ENCODE measurements around the gene RAD51B.

The RAD51B gene

DNA sequence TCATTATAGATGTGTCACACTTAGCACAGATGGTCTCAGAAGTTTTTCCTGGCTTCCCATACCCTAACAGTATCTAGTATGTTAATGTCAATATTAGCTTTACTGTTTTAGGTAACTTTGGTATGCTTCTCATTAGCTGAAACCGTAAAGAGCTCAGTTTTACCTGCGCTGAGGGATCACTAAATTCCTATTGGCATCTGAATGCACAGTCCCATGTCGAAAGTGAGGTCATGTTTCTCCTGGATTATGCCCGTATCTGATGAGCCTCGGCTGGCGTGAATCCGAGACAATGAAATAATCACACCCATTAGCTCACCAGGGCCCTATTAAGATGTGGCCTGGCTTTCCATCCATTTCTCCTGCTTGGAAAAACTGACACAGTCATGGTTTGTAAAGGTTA, 555.1 kb downstream of the RAD51B start:
- FAIRE-seq = no peak

DNA sequence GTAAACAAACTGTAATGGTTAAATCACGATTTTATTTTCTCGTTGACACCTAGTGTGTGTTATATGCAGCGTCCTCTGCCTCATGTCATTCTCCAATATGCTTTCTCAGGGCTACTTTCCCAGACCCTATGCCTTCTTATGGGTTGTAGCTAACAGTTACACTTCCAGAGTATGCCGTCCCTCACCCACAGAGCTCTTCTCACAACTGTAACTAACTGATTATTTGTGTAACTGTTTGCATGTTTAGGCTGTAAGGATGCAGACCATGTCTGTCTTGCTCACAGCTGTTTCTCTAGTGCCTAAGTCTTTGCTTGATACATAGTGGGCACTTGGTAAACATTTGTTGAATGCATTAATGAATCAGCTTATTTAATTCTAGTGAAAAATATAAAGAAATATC, 555.8 kb downstream of the RAD51B start:
- FAIRE-seq = no peak

DNA sequence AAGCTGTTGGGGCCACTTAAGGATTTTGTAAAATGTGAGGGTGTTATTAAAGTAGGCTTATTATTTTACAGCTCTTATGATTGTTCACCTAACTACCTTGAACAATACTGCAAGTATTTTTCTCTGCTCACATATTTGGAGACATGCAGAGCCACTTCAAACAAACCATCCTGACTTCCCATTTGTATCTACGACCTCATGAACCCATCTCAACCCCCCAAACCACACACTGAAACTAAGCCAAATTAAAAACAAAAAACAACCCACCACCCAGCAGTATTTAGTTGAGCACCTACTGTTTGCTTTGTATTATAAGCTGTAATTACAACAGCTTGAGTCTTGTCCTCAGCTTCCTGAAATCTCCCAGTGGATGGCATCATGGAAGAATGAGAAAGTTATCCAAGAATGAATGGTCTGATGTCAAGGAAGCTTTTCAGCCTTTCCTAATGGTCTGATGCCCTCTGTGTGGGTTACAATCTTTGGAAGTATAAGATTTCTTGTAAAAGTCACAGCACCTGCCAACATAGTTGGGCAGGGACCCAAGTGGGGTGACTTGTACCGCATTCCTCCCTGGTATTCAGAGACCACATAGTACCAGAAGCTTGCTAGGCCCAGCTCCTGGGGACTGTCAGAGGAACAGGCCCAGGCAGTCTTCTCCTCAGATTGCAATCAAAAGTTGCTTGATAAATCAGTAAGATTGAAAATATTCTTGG, 556.6 kb downstream of the RAD51B start:
- FAIRE-seq = no peak

DNA sequence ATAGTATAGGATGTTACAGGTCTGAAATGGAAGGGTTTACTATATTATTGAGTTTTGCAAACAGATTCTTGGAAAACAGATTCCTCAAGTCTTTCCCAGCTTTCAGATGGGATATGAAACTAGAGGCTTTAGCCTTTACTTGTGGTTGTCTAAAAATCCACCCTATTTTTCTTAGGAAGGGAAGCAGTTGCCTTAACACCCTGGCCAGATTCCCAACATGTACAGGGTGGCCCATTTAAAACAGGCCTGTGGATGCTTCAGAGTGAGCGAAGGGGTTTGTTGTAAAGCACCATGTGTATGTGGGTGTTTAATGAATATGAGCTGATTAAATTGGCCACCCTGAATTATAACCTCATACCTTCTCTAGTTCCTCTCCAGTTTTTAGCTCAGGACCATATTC, 557.4 kb downstream of the RAD51B start:
- no peak for FAIRE-seq

DNA sequence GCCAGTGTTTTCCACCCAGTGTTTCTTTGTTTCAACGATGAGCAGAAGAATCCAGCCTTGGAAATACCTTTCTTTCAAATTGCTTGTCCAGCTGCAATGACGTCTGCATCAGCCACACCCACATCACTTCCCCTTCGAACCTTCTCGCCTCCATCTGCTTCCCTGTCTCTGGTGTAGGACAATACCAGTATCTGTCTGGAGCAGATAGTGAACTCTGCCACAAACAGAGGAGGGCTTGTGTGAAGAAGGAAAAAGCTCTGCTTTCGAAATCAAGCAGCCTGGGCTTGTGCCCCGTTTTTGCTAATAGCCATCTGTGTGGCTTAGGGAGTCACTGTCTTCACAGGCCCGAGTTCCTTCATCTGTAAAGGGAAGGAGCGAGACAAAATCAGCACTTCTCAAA, 557.9 kb downstream of the RAD51B start:
- no peak for FAIRE-seq

DNA sequence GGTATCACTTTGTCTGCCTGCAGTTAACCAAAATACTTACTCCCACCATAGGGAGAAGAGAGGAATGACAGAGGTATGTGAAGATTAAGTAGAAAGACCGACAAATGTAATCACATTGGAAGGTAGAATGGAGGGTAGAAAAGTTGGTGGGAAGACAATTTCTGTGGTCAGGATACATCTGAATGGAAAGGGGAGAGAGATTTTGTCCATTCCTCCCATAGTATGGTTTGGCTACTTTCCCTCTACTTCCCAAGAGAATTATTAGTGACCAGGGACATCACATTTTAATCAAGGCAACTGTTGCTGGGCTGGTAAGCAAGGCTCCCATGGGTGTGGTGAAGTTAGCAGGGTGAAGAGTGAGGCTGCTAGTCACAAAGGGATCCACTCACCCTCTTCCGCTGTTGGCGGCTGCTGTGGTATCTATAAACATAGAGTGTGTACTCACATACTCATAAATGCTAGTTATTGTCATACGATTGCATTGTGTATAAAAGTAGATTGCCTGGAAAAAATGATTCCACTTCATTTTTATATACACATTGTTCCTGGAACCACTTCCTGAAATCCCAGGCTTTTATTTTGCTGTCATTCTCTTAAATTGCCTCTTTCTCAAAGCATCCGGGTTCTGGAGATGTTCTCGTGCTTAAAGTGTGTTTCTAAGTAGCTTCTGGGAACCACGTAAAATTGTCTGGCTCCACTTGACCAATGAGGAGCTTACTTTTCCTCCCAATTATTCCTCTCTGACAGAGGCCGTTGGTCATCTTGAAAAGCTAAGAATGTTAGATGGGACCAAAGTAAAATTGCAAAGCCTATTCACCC, 560.1 kb downstream of the RAD51B start:
- FAIRE-seq = no peak

DNA sequence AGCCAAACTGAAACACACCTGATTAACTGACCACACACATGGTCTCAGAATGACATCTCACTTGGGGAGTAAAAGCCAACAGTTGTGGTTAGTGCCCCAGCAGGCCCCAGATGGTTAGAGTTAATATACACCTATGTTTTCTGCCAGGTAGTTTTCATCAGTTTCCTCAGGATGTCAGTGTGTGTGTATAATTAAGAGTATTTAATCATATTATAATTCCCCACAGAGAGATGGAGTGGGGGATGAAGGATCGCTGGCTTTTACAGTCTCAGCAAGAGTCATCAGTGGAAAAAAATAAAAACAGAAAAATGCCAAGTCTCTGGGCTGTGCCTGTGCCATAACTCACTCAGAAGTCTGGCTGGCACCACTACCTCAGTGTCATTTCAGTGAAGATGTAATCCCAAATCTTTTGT, 560.8 kb downstream of the RAD51B start:
- no peak for FAIRE-seq

DNA sequence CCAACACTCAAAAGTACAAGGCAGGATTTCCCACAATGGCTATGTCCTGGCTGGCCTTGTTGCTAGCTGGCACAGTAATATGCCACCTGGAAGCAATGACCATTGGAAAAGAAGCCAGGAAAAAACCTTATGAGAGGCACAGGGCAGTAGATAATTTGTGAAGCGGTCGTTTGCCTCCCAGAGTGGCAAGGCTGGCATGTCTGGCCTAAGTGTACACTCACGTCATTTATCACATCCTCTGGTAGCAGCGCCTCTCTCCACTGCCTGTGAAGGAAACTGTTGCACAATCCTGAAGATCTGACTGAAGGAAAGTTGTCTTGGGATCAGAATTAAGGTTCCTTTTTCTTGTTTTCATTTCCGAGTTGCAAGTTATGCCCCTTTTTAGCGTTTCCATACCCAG, 564.8 kb downstream of the RAD51B start:
- no peak for FAIRE-seq

DNA sequence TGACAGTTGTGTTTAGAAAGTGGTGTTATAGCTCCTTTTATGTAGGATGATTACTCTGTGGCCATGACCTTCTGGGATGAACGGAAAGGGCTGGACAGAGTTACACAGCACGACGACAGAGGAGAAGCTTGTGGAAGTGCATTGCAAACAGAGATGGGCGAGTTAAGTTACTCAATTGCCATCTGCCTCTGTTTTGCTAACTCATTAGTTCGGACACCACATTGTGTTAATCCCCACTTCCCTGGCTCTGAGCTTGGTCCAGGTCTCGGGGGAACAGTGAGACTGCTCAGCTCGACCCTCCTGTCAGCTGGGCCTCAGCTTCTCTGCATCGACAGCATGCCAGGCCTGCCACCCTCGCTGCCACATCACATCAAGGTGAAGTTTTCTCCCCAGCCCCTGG, 565.3 kb downstream of the RAD51B start:
- FAIRE-seq = no peak

DNA sequence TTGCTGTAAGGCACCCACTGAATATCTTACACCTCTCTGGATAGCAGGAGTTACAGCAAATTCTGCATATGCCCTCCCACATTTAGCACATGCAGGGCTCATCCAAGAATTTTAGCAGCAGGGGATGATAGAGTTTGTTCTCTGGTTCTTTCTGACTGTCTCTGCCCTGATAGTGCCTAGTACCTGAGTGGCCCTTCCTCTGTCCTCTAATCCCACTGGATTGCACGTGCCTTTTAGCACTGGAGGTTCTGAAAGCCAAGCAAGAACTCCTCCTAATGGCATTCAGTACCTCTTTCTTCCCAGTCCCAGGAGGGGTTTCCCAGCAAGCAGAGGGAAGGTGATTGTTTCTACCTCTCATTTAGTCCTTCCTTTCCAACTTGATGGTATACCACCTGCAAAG, 566.9 kb downstream of the RAD51B start:
- FAIRE-seq = no peak

DNA sequence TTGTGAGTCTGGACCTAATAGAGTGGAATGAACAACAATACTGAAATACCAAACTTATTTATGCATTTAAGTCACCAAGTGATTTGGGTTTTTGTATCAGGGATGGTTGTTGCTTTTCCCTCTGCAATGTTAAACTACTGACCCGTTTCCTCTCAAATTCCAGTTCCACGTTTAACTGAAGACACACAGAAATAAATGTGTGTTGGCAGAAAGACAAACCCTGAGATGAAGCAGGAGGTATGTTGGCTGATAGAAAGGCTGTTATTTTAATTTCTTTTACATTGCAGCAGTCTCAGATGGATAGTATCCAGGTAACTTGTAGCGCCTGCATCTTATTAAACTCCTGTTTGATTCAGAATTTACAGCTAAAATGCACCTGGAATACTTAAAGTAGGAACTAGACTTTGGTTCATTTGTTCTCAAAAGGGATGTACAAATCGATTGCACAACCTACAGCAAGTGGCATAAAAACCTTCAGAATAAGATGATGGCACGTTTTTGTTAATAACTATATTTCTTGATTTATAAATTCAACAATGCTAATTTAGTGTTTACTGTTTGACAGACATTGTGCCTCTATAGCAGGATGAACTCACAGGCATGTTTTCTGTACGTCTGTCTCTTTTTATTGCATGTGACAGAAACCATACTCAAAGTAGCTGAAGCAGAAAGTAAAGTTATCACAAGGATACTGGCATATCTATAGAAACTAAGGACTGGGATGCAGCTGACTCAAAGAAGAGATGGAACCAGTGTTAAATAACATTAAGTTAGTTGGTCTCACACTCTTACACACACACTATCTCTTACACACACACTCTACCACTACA, 567.6 kb downstream of the RAD51B start:
- no peak for FAIRE-seq

DNA sequence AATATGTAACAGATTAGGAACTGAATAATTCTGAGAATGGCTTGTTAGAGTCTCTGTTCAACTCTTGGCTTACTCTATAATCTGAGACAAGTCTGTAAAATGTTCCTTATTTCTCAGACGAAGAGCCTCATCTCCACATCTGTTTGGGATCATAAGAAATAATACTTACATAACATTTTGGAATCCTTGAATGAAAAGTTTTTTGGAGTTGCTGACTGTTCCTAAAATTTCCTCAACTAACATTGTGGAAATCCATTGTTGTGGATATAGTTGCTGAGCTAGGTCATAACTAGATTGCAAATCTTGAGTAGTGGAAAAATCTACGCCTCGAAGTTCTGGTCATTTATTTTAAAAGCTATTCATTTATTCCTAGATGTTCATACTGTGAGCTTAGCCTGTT, 570.4 kb downstream of the RAD51B start:
- no peak for FAIRE-seq

DNA sequence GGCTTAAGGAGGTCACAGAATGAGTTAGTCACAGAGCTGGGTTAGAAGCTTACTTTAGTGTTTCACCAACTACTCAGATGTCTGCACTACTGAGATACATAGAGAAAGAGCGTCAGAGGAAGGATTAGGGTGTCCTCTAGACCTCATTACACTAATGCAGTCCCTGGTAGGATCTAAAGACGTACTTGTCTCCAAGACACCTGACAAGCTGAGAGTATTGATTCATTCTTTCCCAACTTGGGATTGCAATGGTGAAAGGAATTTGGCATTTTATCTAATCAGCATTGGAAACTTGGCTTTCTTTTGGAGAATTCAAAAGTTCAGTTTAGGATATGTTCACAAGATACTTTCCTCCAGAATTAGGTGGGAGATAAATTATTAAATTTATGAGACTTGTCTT, 571.2 kb downstream of the RAD51B start:
- no peak for FAIRE-seq

DNA sequence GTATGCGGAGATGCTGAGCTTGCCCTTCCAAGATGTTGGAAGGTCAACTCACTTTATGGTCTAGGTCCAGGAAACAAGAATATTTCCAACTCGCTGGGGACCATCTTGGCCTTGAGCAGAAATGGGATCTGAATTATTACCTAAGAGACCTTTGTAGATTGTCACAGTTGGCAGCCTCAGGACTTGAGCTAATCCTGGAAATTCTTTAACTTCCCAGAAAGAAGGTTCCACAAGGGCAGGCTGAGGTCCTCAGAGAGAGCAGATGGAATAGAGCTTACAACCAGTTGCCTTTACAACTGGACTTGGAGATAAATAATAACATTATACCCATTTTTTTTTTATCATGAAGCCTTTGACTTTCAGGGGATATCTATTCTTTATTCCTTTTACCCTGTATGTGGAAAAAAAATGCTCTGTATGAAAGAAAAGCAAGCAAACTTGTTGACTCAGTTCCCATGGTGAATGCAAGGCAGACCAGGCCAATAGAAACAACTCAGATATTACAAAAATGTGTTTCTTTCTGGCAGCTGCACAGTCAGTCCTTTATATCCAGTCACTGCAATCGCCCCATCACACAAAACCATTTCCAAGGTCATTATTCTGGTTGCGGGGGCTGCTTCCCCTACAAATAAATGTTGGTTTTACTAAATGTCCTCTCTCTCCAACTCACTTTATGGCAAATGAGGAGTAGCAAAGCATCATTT, 571.9 kb downstream of the RAD51B start:
- no peak for FAIRE-seq

DNA sequence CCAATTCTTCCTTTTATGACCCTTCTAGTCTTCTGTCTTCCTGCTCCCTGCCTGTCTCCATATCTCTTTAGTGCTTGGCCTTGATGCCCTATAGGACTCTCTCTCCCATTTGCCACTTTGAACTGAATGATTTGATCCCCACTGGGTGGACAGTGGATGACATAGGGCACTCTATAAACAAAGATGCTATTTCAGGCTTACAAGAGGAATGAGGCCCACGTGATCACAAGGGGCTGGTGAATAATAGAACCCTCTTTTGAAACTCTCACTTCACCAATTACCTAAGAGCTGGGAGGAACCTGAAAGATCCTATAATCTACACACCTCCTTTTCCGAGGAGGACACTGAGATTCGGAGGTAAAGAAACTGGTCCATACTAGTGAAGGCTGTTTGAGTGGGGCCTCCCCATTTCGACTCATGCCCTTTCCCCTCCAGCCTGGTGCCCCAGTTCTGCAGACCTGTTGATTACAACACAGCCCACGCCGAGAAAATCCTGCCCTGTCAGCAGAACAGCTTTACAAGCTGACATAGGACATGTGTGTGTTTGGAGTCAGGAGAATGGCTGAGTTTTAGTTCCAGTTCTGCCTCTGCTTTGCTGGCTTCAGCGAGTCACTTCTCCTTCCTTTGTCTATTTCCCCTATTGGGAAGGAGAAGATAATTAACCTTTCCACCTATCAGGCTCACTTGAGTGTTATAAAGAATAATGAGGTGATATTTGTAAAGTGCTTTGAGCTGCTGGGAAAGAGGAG, 573.0 kb downstream of the RAD51B start:
- no peak for FAIRE-seq

DNA sequence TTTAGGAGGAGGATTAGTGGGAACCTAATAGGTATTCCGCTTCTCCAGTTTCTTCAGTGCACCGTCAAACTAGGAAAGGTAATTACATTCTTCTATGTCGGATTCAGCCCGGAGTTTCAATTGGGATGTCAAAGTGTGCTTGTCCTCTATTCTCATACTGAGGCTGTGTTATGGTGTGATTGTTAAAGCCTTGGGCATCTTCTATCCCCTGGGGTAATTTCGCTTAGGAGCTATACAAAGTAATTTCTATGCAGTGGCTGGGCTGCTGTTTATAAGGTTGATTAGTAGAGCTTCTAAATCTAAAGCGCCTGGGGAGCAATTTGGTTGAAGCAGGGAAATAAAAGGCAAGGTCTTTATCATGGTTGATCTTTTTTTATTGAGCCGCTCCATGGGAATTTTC, 573.7 kb downstream of the RAD51B start:
- FAIRE-seq = no peak

DNA sequence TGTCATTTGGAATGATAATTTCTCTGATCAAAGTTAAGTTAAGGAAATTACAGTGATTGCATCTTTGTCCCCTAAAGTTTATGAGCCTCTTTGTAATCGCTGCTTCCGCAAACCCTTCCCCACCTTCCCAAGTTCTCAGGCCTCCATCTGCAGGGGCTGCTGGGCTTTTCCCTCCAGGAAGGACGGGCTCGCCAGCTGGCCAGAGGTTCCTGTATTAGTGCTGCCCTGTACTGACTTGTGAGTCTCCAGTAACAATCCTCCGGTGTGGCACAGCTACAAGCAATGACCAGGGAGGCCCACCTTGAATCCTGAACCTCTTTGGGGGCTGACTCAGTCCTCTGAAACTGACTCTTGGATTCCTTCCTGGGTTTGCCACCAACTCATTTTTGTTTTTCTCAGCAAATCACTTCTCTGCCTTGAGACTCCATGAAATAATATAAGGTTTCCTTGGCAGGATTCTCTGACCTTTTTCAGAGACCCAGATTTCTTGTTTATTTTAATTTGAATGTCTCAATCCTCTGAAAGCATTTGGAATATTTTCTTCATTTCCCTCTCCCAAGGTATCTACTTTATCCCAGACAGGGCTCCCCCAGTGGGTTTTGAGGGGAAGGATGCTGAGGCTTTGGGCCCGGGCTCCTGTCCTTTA, 574.7 kb downstream of the RAD51B start:
- FAIRE-seq = no peak

DNA sequence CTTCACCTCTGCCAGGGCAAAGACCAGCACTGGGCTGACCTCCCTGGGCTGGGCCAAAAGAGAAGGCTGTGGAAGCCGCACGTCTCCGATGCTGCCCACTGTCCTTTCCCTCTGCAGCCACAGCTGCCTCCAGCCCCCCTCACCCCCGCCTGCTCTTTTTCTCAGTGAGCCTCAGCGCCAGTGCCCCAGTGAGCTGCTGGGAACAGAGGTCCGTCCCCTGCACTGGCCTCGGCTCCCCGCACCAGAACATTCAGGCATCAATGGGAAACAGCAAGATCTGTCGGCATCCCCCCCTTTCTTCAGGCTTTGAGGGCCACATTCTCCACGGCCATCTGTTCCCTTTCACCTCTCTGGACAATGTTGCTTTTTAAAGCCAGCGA, 575.2 kb downstream of the RAD51B start:
- no peak for FAIRE-seq

DNA sequence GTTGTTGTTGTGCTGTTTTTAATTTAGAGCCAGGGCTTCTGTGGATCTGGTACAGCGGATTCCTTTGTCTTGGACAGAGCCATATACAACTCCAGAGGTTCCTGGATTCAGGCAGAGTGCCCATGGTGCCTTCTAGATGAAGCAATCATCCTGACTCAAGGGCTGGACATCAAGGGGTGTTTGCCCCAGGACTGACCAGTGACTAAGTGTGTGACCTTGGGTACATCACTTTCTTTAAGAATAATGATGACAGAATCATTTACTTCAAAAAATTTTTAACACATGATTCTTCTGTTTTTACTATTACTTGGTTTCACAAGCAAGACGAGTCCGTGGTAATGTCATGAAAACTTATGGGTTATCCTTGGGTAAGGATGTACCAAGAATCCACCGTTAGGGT, 576.0 kb downstream of the RAD51B start:
- FAIRE-seq = no peak

DNA sequence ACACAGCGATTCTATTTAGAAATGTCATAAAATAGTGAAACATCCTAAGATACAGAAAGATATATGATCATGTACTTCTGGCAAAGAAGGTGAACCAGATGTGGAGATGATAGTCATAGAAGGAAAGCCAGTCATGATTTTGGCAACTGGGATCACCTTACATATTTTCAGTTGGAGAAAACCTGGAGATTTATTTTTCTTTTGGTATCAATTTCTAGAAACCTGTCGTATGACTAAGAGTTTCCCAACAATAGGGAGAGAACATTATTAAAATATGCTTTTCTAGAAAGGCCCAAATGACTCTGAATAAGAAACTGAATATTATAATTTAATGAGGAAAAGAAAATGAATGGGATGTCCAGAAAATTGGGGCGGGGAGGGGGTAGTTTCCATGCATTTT, 576.9 kb downstream of the RAD51B start:
- no peak for FAIRE-seq

DNA sequence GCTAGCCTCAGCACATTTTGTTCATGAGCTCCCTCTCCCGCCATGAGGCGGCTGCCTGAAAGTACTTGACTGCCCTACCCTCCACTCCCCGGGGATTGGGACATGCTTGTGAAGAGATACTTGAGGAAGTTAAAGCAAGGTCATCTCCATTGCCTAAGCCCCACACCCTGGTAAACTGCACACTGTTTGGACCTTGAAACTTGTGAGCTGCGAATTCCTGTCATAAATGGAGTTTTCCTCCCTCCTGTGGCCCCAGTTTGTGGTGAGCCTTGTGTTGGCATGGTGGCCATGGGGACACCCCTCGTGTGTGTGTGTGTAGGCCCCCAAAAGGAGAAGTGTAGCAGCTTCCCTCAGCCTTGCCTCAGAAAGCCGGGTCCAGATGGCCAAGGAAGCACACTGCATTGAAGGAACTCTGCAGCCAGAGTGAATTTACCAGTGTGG, 577.8 kb downstream of the RAD51B start:
- no peak for FAIRE-seq

DNA sequence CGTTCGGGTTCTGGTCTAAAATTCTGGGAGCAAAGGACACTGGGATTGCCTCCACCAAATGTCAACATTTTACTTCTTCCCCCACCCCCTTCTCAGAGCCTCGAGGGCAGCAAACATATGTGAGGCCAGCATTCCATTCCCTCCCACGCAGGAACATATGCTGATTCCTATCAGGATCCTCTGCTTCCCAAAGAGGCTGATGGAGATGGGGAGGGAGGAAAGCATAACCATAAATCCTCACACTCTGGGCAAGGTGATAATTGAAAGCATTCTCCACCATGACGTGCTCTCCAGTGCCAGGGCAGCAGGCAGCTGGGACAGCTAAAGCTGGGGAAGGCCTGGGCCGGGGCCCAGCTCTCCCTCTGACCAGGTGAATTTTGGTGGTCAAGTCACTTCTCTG, 578.2 kb downstream of the RAD51B start:
- FAIRE-seq = no peak

Measured in TTC549 (cell line).